Testis (tissue), 2 donors: Measurements from ENCODE around the gene ANO4.

Source experiments
- CTCF ChIP-seq, 3 experiments: fragments of 450-650 bp in 2 of 3; fragments of 200-600 bp in 1 of 3; sonication (generic) in 1 of 3; IDR thresholded peaks; one replicate each; pipeline ENCODE4 v1.5.1; 2016 to 2019; ENCODE audit warnings: antibody characterized with exemption in 3 of 3, mild to moderate bottlenecking in 2 of 3, moderate library complexity in 1 of 3
- POLR2A ChIP-seq: fragments of 450-650 bp; IDR thresholded peaks from one replicate; pipeline ENCODE4 v1.6.1; 2017; ENCODE audit warnings: antibody characterized with exemption, mild to moderate bottlenecking, moderate library complexity

GRCh38 chr12:100904270-100904669 is 109.7 kb downstream of the ANO4 start:
- TF ChIP-seq CTCF (IDR thresholded peaks at IDR 0.05) (no peak), POLR2A (no peak)
